Measurements from ENCODE around the gene STIMATE. TPM values are rescaled to one million over a fixed set of nuclear protein-coding genes. Genes with fewer than 3 reads are reported as not detected.

STIMATE gene
- total and polyA plus RNA-seq, 9 of the 15 experiments (the other 6 are each of a cell fraction or from before 2014, with no cell fraction given), result 0.14 to 7.7 (median 4.9) TPM

GRCh38 chr3:52920841-52921240 lies 23.5 kb upstream of the STIMATE start:
- DNase-seq (ENCODE audit: extremely low read depth in 1 of 4, low spot score in 3 of 4) (no peak), ATAC-seq (no peak), FAIRE-seq (no peak)
- Histone ChIP-seq H3K79me2 (ENCODE audit: control insufficient read depth, insufficient read depth, low read length) (no peaks in the 10 kb centered on the region), H3K4me2 (ENCODE audit: insufficient read depth, low read length) (no peak overlapping the region), H3K27ac (ENCODE audit: extremely low read depth, low read depth, low read length) (no peak overlapping the region), H3K9ac (ENCODE audit: insufficient read depth in 1 of 2, low read depth in 2 of 2, low read length in 2 of 2) (no peak overlapping the region), H3K36me3 (ENCODE audit: control insufficient read depth, insufficient read depth, low read length) (peaks cover 5% of the 10 kb centered on the region; the same call in 1 of the 3 replicates), H3K27me3 (ENCODE audit: control insufficient read depth in 2 of 2, insufficient read depth in 2 of 2, low read length in 2 of 2) (no peaks in the 10 kb centered on the region), H3K4me3 (no peak overlapping the region), H3K9me1 (ENCODE audit: control insufficient read depth, insufficient read depth, low read length) (no peaks in the 10 kb centered on the region), H4K20me1 (replicated peaks; ENCODE audit: control insufficient read depth, insufficient read depth, low read length) (no peaks in the 10 kb centered on the region), H2AFZ (ENCODE audit: low read depth, low read length) (no peak overlapping the region), H3K9me3 (replicated peaks; ENCODE audit: control insufficient read depth, insufficient read depth, low read depth, low read length) (no peaks in the 10 kb centered on the region), H3K4me1 (replicated peaks in 1 of 2; ENCODE audit: control insufficient read depth in 2 of 2, insufficient read depth in 2 of 2, low read length in 2 of 2) (no peaks in the 10 kb centered on the region)
- CTCF ChIA-PET (ENCODE audit: low intra/inter-chr PET ratio), result no interaction called here
- intact Hi-C loops (cut with micrococcal nuclease), result no loop called here
- POLR2A ChIA-PET, result no interaction called here
- WGBS (ENCODE audit: insufficient coverage, low coverage, missing lambda C conversion rate), result 68% methylated on average over 2 of the region's 2 CpGs
- in situ Hi-C loops (cut with MboI), result no loop called here
- no TSS peak for BruUV-seq (replicated peaks)
- TF ChIP-seq RBM22 (IDR thresholded peaks at IDR 0.05; ENCODE audit: low read depth, low read length, poor library complexity, severe bottlenecking), result no peak
- TF ChIP-seq CHD2 (IDR thresholded peaks at IDR 0.05; ENCODE audit: low read depth, low read length), result no peak

GRCh38 chr3:52917044-52917443 lies 19.7 kb upstream of the STIMATE start:
- 73% methylated on average over 3 of the region's 3 CpGs for WGBS (ENCODE audit: insufficient coverage, low coverage, missing lambda C conversion rate)
- ATAC-seq (no peak), DNase-seq (ENCODE audit: extremely low read depth in 1 of 4, low spot score in 3 of 4) (no peak), FAIRE-seq (no peak)
- Histone ChIP-seq H3K9ac (ENCODE audit: insufficient read depth in 1 of 2, low read depth in 2 of 2, low read length in 2 of 2) (no peak overlapping the region), H3K9me3 (replicated peaks; ENCODE audit: control insufficient read depth, insufficient read depth, low read depth, low read length) (no peaks in the 10 kb centered on the region), H4K20me1 (replicated peaks; ENCODE audit: control insufficient read depth, insufficient read depth, low read length) (no peaks in the 10 kb centered on the region), H3K27me3 (ENCODE audit: control insufficient read depth in 2 of 2, insufficient read depth in 2 of 2, low read length in 2 of 2) (no peaks in the 10 kb centered on the region), H3K4me3 (no peak overlapping the region), H2AFZ (ENCODE audit: low read depth, low read length) (no peak overlapping the region), H3K36me3 (ENCODE audit: control insufficient read depth, insufficient read depth, low read length) (peaks cover 5% of the 10 kb centered on the region; the same call in 1 of the 3 replicates), H3K27ac (ENCODE audit: extremely low read depth, low read depth, low read length) (no peak overlapping the region), H3K9me1 (ENCODE audit: control insufficient read depth, insufficient read depth, low read length) (no peaks in the 10 kb centered on the region), H3K4me1 (replicated peaks in 1 of 2; ENCODE audit: control insufficient read depth in 2 of 2, insufficient read depth in 2 of 2, low read length in 2 of 2) (peaks cover 5 to 20% of the 10 kb centered on the region in 2 experiments; a peak in 4 of 5 replicates), H3K79me2 (ENCODE audit: control insufficient read depth, insufficient read depth, low read length) (no peaks in the 10 kb centered on the region), H3K4me2 (ENCODE audit: insufficient read depth, low read length) (no peak overlapping the region)
- TF ChIP-seq TCF15 (CRISPR knock-in tag; IDR thresholded peaks at IDR 0.05), result no peak
- no peak for TF ChIP-seq CHD7 (IDR thresholded peaks at IDR 0.05; ENCODE audit: low read depth, low read length)
- no peak for TF ChIP-seq ZNF324 (CRISPR knock-in tag; IDR thresholded peaks at IDR 0.05)
- ChIA-PET CTCF (ENCODE audit: low intra/inter-chr PET ratio) (no interaction called here), POLR2A (no interaction called here)
- intact Hi-C loops (cut with micrococcal nuclease) (no loop called here), in situ Hi-C loops (cut with MboI) (no loop called here)
- no TSS peak for BruUV-seq (replicated peaks)

All from K562 (cell line).